K562 (cell line): Measurements from ENCODE around the gene INPP5K. TPM values are rescaled to one million over a fixed set of nuclear protein-coding genes. Genes with fewer than 3 reads are reported as not detected.

Experiments
- ATAC-seq: fragments of 200-7000 bp; cut with Tn5 transposase; 3 replicates; pipeline ENCODE4 v1.9.1; 2020; ENCODE audit warnings: moderate library complexity
- BruUV-seq: library from RNA; stranded (reverse); fragments of 400-500 nt; replicated peaks from 2 replicates; lab custom pipeline; 2021; lab: Mats Ljungman, UMichigan
- CTCF ChIA-PET: fragments of 300-600 bp; formaldehyde crosslinking; extraction: SDS; loops from one replicate; lab custom pipeline; 2021; ENCODE audit warnings: low intra/inter-chr PET ratio; lab: Yijun Ruan, JAX
- POLR2A ChIA-PET: fragments of 300-600, 350-650 bp; sonication (Branson Sonifier 250); formaldehyde crosslinking; extraction: SDS; loops from one replicate; lab custom pipeline; 2021; ENCODE audit warnings: antibody characterized with exemption, inconsistent platforms; lab: Yijun Ruan, JAX
- DNase-seq, 4 experiments: peaks; one replicate each; pipeline versions ENCODE4 v3.0.0 to v3.0.0-alpha.2; 2011 to 2018; ENCODE audit warnings: low spot score in 3 of 4, mixed read lengths in 3 of 4; ENCODE audit errors: extremely low read depth in 1 of 4
- FAIRE-seq: peaks from 2 replicates; lab custom pipeline; 2011; peaks lifted over from hg19 to GRCh38; lab: Jason Lieb, UNC
- H2AFZ ChIP-seq: 2 replicates; pipeline ENCODE4 v1.6.0; 2011; ENCODE audit warnings: low read depth, low read length, control low read depth, inconsistent platforms
- H3K27ac ChIP-seq: fragments of 200-600 bp; 3 replicates; pipeline ENCODE4 v1.8.0; 2011; ENCODE audit warnings: low read depth, mild to moderate bottlenecking, control low read depth, inconsistent platforms, low read length, moderate library complexity, mixed read lengths; ENCODE audit errors: extremely low read depth
- H3K27me3 ChIP-seq, 2 experiments: fragments of 300-600 bp in 1 of 2; 2 replicates in 1 of 2; 3 replicates in 1 of 2; pipeline versions ENCODE4 v1.6.0 to v1.8.0; 2011; ENCODE audit warnings: inconsistent platforms in 2 of 2, low read length in 2 of 2, mild to moderate bottlenecking in 1 of 2, mixed read lengths in 1 of 2, moderate library complexity in 1 of 2; ENCODE audit not compliant: control insufficient read depth in 2 of 2, insufficient read depth in 2 of 2
- H3K36me3 ChIP-seq: fragments of 300-600 bp; 3 replicates; pipeline ENCODE4 v1.8.0; 2011; ENCODE audit warnings: mild to moderate bottlenecking, low read length, inconsistent platforms; ENCODE audit not compliant: control insufficient read depth, insufficient read depth
- H3K4me1 ChIP-seq, 2 experiments: fragments of 200-600 bp in 1 of 2; replicated peaks in 1 of 2; 2 replicates in 1 of 2; 3 replicates in 1 of 2; pipeline versions ENCODE4 v1.5.1 to v1.8.0; 2011; ENCODE audit warnings: inconsistent platforms in 2 of 2, low read length in 2 of 2, mild to moderate bottlenecking in 1 of 2, mixed read lengths in 1 of 2, moderate library complexity in 1 of 2; ENCODE audit not compliant: control insufficient read depth in 2 of 2, insufficient read depth in 2 of 2
- H3K4me2 ChIP-seq: 2 replicates; pipeline ENCODE4 v1.6.1; 2011; ENCODE audit warnings: low read length, control low read depth, inconsistent platforms, mixed read lengths; ENCODE audit not compliant: insufficient read depth
- H3K4me3 ChIP-seq: fragments of 200-600 bp; sonication (generic), shearing (Covaris generic); 2 replicates; pipeline ENCODE4 v1.5.1; 2016; ENCODE audit warnings: control low read depth, inconsistent platforms
- H3K79me2 ChIP-seq: fragments of 200-600 bp; 3 replicates; pipeline ENCODE4 v1.8.0; 2011; ENCODE audit warnings: low read length, inconsistent platforms; ENCODE audit not compliant: control insufficient read depth, insufficient read depth
- H3K9ac ChIP-seq, 2 experiments: 2 replicates each; pipeline versions ENCODE4 v1.6.0 to v1.6.1; 2011; ENCODE audit warnings: low read depth in 2 of 2, low read length in 2 of 2, control low read depth in 1 of 2, inconsistent platforms in 1 of 2, mild to moderate bottlenecking in 1 of 2, mixed read lengths in 1 of 2; ENCODE audit not compliant: insufficient read depth in 1 of 2
- H3K9me1 ChIP-seq: one replicate; pipeline ENCODE4 v1.6.0; 2011; ENCODE audit warnings: inconsistent platforms, mild to moderate bottlenecking, low read length, moderate library complexity; ENCODE audit not compliant: control insufficient read depth, insufficient read depth
- H3K9me3 ChIP-seq: replicated peaks from 2 replicates; pipeline ENCODE4 v1.5.1; 2011; ENCODE audit warnings: low read depth, low read length, inconsistent platforms; ENCODE audit not compliant: control insufficient read depth, insufficient read depth
- H4K20me1 ChIP-seq: replicated peaks from 2 replicates; pipeline ENCODE4 v1.6.1; 2011; ENCODE audit warnings: low read length, inconsistent platforms, mixed read lengths; ENCODE audit not compliant: control insufficient read depth, insufficient read depth
- BDP1 ChIP-seq: IDR thresholded peaks from 3 replicates; pipeline ENCODE4 v1.6.1; 2011; ENCODE audit not compliant: insufficient read length, insufficient read depth
- SMARCB1 ChIP-seq: IDR thresholded peaks from 2 replicates; pipeline ENCODE4 v1.6.1; 2011; ENCODE audit warnings: improper control_type of control experiment, low read depth; ENCODE audit not compliant: insufficient read length
- ZNF175 ChIP-seq: fragments of 200-800 bp; sonication (Bioruptor generic); IDR thresholded peaks from 2 replicates; pipeline ENCODE4 v1.6.1; 2016; ENCODE audit warnings: low read depth, mild to moderate bottlenecking, missing genetic modification characterization, missing compliant biosample characterization
- ZNF830 ChIP-seq: fragments of 250-450 bp; sonication (Bioruptor Pico); IDR thresholded peaks from 2 replicates; pipeline ENCODE4 v1.5.0; 2021; ENCODE audit warnings: mild to moderate bottlenecking
- WGBS: fragments of 100-300 bp; shearing (Covaris generic); methylation state at CpG from one replicate; pipeline ENCODE4 v1.1.6; 2016; ENCODE audit warnings: low coverage, mixed read lengths; ENCODE audit not compliant: insufficient coverage; ENCODE audit errors: missing lambda C conversion rate; 5-methylcytosine and 5-hydroxymethylcytosine counted together
- in situ Hi-C: fragments of 300-500 bp; cut with MboI; formaldehyde crosslinking; loops from 4 replicates; pipeline ENCODE4 v1.15.0; 2018; ENCODE audit warnings: inconsistent platforms, mixed read lengths
- intact Hi-C: fragments of 100-400 bp; cut with micrococcal nuclease; formaldehyde crosslinking; loops from 2 replicates; pipeline ENCODE4 v1.14.2; 2022
- polyA plus RNA-seq, 8 experiments: library from polyadenylated mRNA; depleted of rRNA in 4 of 8; stranded (reverse) in 5 of 8; unstranded in 3 of 8; fragments of >200 nt; fragmentation: Nextera tagmentation in 2 of 8; fragmentation: Illumina TruSeq in 1 of 8; extraction: Ambion mirVana in 2 of 8; extraction: Trizol in 1 of 8; gene quantifications; 2 replicates each; pipeline versions ENCODE4 v1.2.1 to v1.2.3, GENCODE V29; 2011 to 2014; ENCODE audit warnings: inconsistent platforms in 1 of 8, missing spikeins in 1 of 8
- total RNA-seq, 7 experiments: library from RNA; depleted of rRNA in 6 of 7; stranded (reverse); fragments of >200 nt in 6 of 7; fragmentation: Illumina TruSeq in 2 of 7; extraction: Trizol in 2 of 7; gene quantifications; 2 replicates each; pipeline versions ENCODE4 v1.2.1 to v1.2.3, GENCODE V29; 2011 to 2021; ENCODE audit warnings: low replicate concordance in 1 of 7
- TF ChIP-seq, protein P1 (sequence below): fragments of 450-650 bp; IDR thresholded peaks from 2 replicates; pipeline ENCODE4 v1.6.1; 2016; ENCODE audit warnings: missing biosample characterization, missing genetic modification characterization

INPP5K gene
- total and polyA plus RNA-seq, 9 of the 15 experiments (the other 6 are each of a cell fraction or from before 2014, with no cell fraction given), result 0.63 to 15.1 (median 10.1) TPM

DNA sequence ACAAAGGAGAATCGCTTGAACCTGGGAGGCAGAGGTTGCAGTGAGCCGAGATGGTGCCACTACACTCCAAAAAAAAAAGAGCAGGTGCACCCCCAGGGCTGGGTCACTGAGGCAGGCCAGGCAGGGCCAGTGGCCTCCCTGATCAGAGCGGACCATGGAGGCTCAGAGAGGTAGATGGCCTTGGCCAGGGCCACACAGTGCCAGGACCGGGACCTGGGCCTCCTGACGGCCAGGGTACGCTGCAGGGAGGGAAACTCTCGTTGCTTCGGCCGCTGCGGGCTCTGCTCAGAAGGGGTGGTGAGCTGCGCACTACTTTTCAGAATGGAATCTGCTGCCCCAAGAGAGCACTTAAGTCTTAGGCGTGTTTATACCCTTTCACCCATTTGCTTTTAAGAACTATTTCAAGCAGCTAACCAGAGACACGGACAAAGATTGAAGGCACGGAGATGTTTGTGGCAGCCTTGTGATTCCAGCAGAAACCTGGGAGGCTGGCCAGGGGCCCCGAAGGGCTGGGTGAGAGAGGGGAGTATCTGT is 41.0 kb downstream of the INPP5K start:
- BruUV-seq, result no TSS peak
- ATAC-seq (no peak; the same call in 2 of the 3 replicates), FAIRE-seq (no peak), DNase-seq (no peak)
- H3K4me3 ChIP-seq, result no peak overlapping the region
- in situ Hi-C loops (no loop called here), intact Hi-C loops (no loop called here)
- no peaks in the 10 kb centered on the region for H3K9me3 ChIP-seq
- H3K27me3 ChIP-seq, result no peaks in the 10 kb centered on the region
- H3K9me1 ChIP-seq, result no peaks in the 10 kb centered on the region
- H3K79me2 ChIP-seq, result no peaks in the 10 kb centered on the region
- H3K27ac ChIP-seq, result no peak overlapping the region
- WGBS, result 79% methylated on average over 7 of the region's 15 CpGs
- H2AFZ ChIP-seq, result no peak overlapping the region
- no peak overlapping the region; a peak in 1 of 4 replicates for H3K9ac ChIP-seq
- ChIA-PET CTCF (no interaction called here), POLR2A (interaction anchor here (1.3 to 1.6 kb wide), 2 partner anchors 10 to 12 kb away, joined by 4 to 6 read pairs; no protein-coding TSS in a partner anchor)
- H4K20me1 ChIP-seq, result no peaks in the 10 kb centered on the region
- peaks cover 0 to 14% of the 10 kb centered on the region in 2 experiments; a peak in 2 of 5 replicates for H3K4me1 ChIP-seq
- no peak overlapping the region for H3K4me2 ChIP-seq
- peaks cover 21% of the 10 kb centered on the region; the same call in 1 of the 3 replicates for H3K36me3 ChIP-seq
- TF ChIP-seq ZNF175 (CRISPR knock-in tag) (no peak), ZNF830 (no peak), BDP1 (no peak), SMARCB1 (no peak)
- TF ChIP-seq, protein P1, sequence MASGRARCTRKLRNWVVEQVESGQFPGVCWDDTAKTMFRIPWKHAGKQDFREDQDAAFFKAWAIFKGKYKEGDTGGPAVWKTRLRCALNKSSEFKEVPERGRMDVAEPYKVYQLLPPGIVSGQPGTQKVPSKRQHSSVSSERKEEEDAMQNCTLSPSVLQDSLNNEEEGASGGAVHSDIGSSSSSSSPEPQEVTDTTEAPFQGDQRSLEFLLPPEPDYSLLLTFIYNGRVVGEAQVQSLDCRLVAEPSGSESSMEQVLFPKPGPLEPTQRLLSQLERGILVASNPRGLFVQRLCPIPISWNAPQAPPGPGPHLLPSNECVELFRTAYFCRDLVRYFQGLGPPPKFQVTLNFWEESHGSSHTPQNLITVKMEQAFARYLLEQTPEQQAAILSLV (tag), result no peak
